ACHN (cell line): ENCODE data around the gene DERA.
"Not testable (repeated sequence)": the region's sequence is repeated elsewhere in the genome, so short reads cannot be mapped to it uniquely, and the experiment has no call there.

ENCODE experiments used
- DNase-seq: peaks from one replicate; pipeline ENCODE4 v3.0.0-alpha.2; 2015
- in situ Hi-C: cut with HindIII; loops from 2 replicates; pipeline ENCODE4 v1.10.0; 2017; ENCODE audit warnings: low sequenced_read_pairs, low pct_ligation_motif_present, low pct_unique_long_range_greater_than_20kb

Gene DERA

GRCh38 chr12:15910864-15911721 lies at the start of gene DERA:
DERA (plus strand) TSS chr12:15911332; CDS start chr12:15911384, 52 bp downstream.
- DNase-seq: peak; percentile 94
- in situ Hi-C loops: no loop called here

- no peak for DNase-seq
- in situ Hi-C loops: no loop called here
These were observed 49.7 kb upstream of the DERA start for GRCh38 chr12:15861404-15861803.

GRCh38 chr12:15862840-15863239 lies 48.3 kb upstream of the DERA start:
- DNase-seq: no peak
- in situ Hi-C loops: no loop called here

- no peak for DNase-seq
- in situ Hi-C loops: no loop called here
These were observed 47.8 kb upstream of the DERA start for GRCh38 chr12:15863372-15863771.

- DNase-seq: no peak
- in situ Hi-C loops: no loop called here
These were observed 47.1 kb upstream of the DERA start for GRCh38 chr12:15863984-15864383.

- in situ Hi-C loops: no loop called here
- no peak for DNase-seq
These were observed 42.9 kb upstream of the DERA start for GRCh38 chr12:15868186-15868585.

GRCh38 chr12:15873556-15873955 lies 37.6 kb upstream of the DERA start:
- in situ Hi-C loops: no loop called here

GRCh38 chr12:15874556-15875145 lies 36.5 kb upstream of the DERA start:
- in situ Hi-C loops, DNase-seq: not testable (repeated sequence)

More at GRCh38 chr12:15873556-15873955, 37.6 kb upstream of the DERA start:
- DNase-seq: no peak

- no peak for DNase-seq
- in situ Hi-C loops: no loop called here
These were observed 35.3 kb upstream of the DERA start for GRCh38 chr12:15875863-15876262.

- in situ Hi-C loops: no loop called here
- no peak for DNase-seq
These were observed 31.7 kb upstream of the DERA start for GRCh38 chr12:15879413-15879812.

- DNase-seq: no peak
- in situ Hi-C loops: no loop called here
These were observed 30.4 kb upstream of the DERA start for GRCh38 chr12:15880721-15881120.

GRCh38 chr12:15882118-15882971 lies 28.8 kb upstream of the DERA start, which contains the start of gene STRAP:
STRAP (plus strand) TSS chr12:15882387; CDS start chr12:15882708, 321 bp downstream.
- in situ Hi-C loops: no loop called here
- DNase-seq: peak; percentile 99

GRCh38 chr12:15883536-15883935 lies 27.6 kb upstream of the DERA start:
- in situ Hi-C loops: no loop called here
- DNase-seq: no peak

GRCh38 chr12:15886372-15887042 lies 24.6 kb upstream of the DERA start:
- in situ Hi-C loops: no loop called here
- no peak for DNase-seq

GRCh38 chr12:15887043-15887817 lies 23.9 kb upstream of the DERA start:
- in situ Hi-C loops: no loop called here
- no peak for DNase-seq

GRCh38 chr12:15892645-15893259 lies 18.4 kb upstream of the DERA start:
- in situ Hi-C loops: no loop called here
- no peak for DNase-seq

- in situ Hi-C loops: no loop called here
- no peak for DNase-seq
These were observed 17.9 kb upstream of the DERA start for GRCh38 chr12:15893260-15893659.
